HG03354 (cell line): ENCODE data around the gene STH.
"Not testable (repeated sequence)": the region's sequence is repeated elsewhere in the genome, so short reads cannot be mapped to it uniquely, and the experiment has no call there.

Source experiments
- ATAC-seq: cut with Tn5 transposase; IDR thresholded peaks from one replicate; pipeline ENCODE4 v1.9.1; 2021; ENCODE audit warnings: mild to moderate bottlenecking; ENCODE audit not compliant: unreplicated experiment, poor library complexity, severe bottlenecking

Gene STH

GRCh38 chr17:46023366-46023765, 24.3 kb downstream of the STH start:
- not testable (repeated sequence) for ATAC-seq

DNA sequence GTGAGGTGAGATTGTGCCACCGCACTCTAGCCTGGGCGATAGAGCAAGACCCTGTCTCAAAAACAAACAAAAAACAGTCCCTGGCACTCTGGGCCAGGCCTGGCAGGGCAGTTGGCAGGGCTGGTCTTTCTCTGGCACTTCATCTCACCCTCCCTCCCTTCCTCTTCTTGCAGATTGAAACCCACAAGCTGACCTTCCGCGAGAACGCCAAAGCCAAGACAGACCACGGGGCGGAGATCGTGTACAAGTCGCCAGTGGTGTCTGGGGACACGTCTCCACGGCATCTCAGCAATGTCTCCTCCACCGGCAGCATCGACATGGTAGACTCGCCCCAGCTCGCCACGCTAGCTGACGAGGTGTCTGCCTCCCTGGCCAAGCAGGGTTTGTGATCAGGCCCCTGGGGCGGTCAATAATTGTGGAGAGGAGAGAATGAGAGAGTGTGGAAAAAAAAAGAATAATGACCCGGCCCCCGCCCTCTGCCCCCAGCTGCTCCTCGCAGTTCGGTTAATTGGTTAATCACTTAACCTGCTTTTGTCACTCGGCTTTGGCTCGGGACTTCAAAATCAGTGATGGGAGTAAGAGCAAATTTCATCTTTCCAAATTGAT, 24.8 kb downstream of the STH start:
- no peak for ATAC-seq

GRCh38 chr17:46024590-46024989, 25.5 kb downstream of the STH start:
- no peak for ATAC-seq

DNA sequence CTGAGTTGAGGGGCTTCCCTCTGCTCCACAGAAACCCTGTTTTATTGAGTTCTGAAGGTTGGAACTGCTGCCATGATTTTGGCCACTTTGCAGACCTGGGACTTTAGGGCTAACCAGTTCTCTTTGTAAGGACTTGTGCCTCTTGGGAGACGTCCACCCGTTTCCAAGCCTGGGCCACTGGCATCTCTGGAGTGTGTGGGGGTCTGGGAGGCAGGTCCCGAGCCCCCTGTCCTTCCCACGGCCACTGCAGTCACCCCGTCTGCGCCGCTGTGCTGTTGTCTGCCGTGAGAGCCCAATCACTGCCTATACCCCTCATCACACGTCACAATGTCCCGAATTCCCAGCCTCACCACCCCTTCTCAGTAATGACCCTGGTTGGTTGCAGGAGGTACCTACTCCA, 26.0 kb downstream of the STH start:
- ATAC-seq: no peak

DNA sequence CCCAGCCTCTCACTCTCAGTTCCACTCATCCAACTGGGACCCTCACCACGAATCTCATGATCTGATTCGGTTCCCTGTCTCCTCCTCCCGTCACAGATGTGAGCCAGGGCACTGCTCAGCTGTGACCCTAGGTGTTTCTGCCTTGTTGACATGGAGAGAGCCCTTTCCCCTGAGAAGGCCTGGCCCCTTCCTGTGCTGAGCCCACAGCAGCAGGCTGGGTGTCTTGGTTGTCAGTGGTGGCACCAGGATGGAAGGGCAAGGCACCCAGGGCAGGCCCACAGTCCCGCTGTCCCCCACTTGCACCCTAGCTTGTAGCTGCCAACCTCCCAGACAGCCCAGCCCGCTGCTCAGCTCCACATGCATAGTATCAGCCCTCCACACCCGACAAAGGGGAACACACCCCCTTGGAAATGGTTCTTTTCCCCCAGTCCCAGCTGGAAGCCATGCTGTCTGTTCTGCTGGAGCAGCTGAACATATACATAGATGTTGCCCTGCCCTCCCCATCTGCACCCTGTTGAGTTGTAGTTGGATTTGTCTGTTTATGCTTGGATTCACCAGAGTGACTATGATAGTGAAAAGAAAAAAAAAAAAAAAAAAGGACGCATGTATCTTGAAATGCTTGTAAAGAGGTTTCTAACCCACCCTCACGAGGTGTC, 26.6 kb downstream of the STH start:
- no peak for ATAC-seq

- ATAC-seq: no peak
These were observed 27.4 kb downstream of the STH start for GRCh38 chr17:46026166-46027047.

DNA sequence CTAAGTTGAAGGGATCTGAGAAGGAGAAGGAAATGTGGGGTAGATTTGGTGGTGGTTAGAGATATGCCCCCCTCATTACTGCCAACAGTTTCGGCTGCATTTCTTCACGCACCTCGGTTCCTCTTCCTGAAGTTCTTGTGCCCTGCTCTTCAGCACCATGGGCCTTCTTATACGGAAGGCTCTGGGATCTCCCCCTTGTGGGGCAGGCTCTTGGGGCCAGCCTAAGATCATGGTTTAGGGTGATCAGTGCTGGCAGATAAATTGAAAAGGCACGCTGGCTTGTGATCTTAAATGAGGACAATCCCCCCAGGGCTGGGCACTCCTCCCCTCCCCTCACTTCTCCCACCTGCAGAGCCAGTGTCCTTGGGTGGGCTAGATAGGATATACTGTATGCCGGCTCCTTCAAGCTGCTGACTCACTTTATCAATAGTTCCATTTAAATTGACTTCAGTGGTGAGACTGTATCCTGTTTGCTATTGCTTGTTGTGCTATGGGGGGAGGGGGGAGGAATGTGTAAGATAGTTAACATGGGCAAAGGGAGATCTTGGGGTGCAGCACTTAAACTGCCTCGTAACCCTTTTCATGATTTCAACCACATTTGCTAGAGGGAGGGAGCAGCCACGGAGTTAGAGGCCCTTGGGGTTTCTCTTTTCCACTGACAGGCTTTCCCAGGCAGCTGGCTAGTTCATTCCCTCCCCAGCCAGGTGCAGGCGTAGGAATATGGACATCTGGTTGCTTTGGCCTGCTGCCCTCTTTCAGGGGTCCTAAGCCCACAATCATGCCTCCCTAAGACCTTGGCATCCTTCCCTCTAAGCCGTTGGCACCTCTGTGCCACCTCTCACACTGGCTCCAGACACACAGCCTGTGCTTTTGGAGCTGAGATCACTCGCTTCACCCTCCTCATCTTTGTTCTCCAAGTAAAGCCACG, 28.3 kb downstream of the STH start:
- no peak for ATAC-seq

DNA sequence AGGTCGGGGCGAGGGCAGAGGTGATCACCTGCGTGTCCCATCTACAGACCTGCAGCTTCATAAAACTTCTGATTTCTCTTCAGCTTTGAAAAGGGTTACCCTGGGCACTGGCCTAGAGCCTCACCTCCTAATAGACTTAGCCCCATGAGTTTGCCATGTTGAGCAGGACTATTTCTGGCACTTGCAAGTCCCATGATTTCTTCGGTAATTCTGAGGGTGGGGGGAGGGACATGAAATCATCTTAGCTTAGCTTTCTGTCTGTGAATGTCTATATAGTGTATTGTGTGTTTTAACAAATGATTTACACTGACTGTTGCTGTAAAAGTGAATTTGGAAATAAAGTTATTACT, 28.9 kb downstream of the STH start:
- no peak for ATAC-seq

DNA sequence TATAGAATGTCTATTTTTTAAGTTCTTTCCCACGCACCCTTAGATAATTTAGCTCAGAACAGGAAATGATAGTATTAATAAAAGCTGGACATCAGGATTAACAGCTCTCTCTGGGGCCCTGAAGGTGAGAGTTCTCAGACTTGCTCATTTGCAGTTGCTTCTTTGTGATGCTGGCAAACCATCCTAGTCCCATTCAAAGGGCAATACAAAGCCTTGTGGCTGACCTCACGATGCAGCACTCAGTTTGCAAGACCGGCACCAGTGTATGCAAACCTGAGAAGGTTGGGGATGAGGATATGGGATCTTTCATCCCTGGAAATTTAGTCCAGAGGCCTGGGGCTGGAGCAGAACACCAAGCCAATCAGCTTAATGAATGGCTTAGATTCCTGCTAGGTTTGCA, 29.3 kb downstream of the STH start:
- no peak for ATAC-seq

- ATAC-seq: no peak
These were observed 30.0 kb downstream of the STH start for GRCh38 chr17:46028981-46029565.

- no peak for ATAC-seq
These were observed 30.6 kb downstream of the STH start for GRCh38 chr17:46029627-46030026.

GRCh38 chr17:46030752-46031151, 31.7 kb downstream of the STH start:
- ATAC-seq: no peak

DNA sequence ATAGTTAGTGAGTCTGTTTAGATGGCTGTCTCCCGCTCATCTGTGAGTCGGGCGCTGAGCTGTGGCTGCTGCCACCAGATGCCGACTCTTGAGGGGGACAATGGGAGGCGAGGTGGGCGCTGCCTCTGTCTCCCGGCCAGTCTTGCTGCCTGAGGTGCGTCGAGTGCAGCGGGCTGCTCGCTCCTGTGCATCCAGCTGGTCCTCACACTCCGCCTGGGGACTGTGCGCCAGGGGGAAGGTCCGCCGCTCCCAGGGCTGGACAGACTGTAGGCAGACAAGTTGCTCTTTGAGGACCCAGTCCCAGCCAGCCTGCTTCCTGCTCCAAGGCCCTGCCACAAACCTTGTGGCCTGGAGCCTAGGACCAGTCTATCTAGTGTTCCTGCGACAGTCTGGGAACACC, 32.4 kb downstream of the STH start:
- ATAC-seq: no peak

- no peak for ATAC-seq
These were observed 32.9 kb downstream of the STH start for GRCh38 chr17:46031920-46032319.

- ATAC-seq: no peak
These were observed 33.9 kb downstream of the STH start for GRCh38 chr17:46032909-46033308.

DNA sequence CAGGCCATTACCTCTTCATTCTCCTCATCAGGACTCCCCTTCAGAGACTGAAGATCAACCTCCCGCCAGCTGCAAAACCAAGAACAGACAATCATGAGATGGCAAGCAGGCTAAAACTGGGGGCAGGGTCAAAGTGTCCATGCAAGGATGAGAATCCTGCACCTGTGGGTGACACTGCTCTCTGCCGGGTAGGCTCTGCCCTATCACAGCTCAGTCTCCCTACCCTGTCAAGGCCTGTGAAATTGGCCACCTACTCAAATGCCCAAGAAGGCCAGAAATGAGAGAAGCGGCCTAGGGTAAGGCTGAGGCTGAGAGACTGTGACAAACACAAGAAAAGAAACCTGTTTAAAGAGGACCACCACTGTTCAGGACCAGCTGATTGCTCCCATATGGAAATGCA, 34.3 kb downstream of the STH start:
- ATAC-seq: no peak

DNA sequence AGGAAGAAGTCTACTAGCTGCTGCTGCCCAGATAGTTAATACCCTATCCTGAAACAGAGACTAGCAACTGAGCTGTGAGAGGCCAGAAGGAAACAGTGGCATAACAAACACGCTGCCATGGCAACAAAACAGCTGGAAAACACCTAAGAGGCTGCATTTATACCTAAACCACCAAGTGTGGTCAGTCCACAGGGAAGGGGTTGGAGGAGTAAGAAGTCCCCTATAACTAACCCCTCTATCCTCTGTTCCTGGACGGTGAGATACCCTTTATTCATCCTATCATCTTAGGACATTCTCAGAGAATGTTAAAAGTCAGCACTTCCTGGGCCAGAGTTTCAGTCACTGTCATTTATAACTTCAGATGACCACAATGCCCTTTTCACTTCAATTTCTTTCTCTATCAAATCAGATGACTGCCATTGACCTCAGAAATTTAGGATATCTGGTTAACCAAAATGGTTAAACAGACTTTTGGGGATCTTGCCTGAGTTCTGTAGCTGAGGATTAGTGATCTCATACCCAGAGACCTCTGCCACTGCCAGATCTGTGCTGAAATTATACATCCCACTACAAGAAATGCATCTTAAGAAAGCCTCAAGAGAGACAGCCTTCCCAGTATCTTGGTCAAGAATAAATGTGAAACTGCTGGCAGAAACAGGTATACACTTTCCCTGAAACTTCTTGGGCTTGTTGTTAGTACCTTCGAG, 36.2 kb downstream of the STH start:
- ATAC-seq: no peak

- ATAC-seq: no peak
These were observed 37.4 kb downstream of the STH start for GRCh38 chr17:46036491-46036890.

- no peak for ATAC-seq
These were observed 38.7 kb downstream of the STH start for GRCh38 chr17:46037722-46038255.
